H1 (cell line): Measurements from ENCODE around the gene PCCA. TPM values are rescaled to one million over a fixed set of nuclear protein-coding genes. Genes with fewer than 3 reads are reported as not detected.

ENCODE experiments used
- CBX5 ChIP-seq: fragments of 300-800, 300-1000 bp; sonication (generic); IDR thresholded peaks from 2 replicates; pipeline ENCODE4 v1.7.1; 2016; ENCODE audit warnings: antibody characterized with exemption, low read length, low read depth
- GABPA ChIP-seq: IDR thresholded peaks from 2 replicates; pipeline ENCODE4 v1.6.1; 2011; ENCODE audit warnings: mild to moderate bottlenecking, low read length, moderate library complexity, borderline replicate concordance; ENCODE audit not compliant: insufficient read depth
- JUN ChIP-seq: IDR thresholded peaks from 2 replicates; pipeline ENCODE4 v1.6.1; 2011; ENCODE audit warnings: low read depth, mild to moderate bottlenecking, improper control_type of control experiment, low read length
- JUND ChIP-seq: IDR thresholded peaks from 2 replicates; pipeline ENCODE4 v1.6.1; 2011; ENCODE audit warnings: mild to moderate bottlenecking, improper control_type of control experiment, low read length
- SIX5 ChIP-seq: IDR thresholded peaks from 2 replicates; pipeline ENCODE4 v1.6.1; 2011; ENCODE audit warnings: mild to moderate bottlenecking, low read depth, low read length
- TAF1 ChIP-seq: IDR thresholded peaks from 2 replicates; pipeline ENCODE4 v1.6.1; 2011; ENCODE audit warnings: mild to moderate bottlenecking, low read depth, low read length
- polyA plus RNA-seq, 7 experiments: library from polyadenylated mRNA; depleted of rRNA in 3 of 7; stranded (reverse) in 5 of 7; unstranded in 2 of 7; fragments of >200 nt in 5 of 7; fragments of 200-250 nt in 2 of 7; gene quantifications; 1 replicate in 5 of 7; 2 replicates in 1 of 7; 4 replicates in 1 of 7; pipeline versions ENCODE4 v1.2.1 to v1.2.3, GENCODE V29; 2011 to 2013; ENCODE audit warnings: missing spikeins in 2 of 7, mixed read lengths in 2 of 7
- total RNA-seq: library from RNA; stranded (reverse); fragmentation: NEBNext Ultra II Directional; extraction: Animal tissue kit (Norgen Biotek cat#: 25700); gene quantifications from 2 replicates; pipeline ENCODE4 v1.2.1, GENCODE V29; 2021
- TF ChIP-seq, protein P1 (sequence below): fragments of 300-600 bp; sonication (generic); IDR thresholded peaks from 2 replicates; pipeline ENCODE4 v1.7.1; 2012; ENCODE audit warnings: low read length, moderate library complexity, mild to moderate bottlenecking, inconsistent platforms; ENCODE audit not compliant: insufficient replicate concordance
- TF ChIP-seq, protein P2 (sequence below): IDR thresholded peaks from 2 replicates; pipeline ENCODE4 v1.6.1; 2012; ENCODE audit warnings: low read length, inconsistent platforms

The PCCA gene
- total and polyA plus RNA-seq, 2 of the 8 experiments (the other 6 are each of a cell fraction or from before 2014, with no cell fraction given): 18.4 to 49.8 TPM

DNA sequence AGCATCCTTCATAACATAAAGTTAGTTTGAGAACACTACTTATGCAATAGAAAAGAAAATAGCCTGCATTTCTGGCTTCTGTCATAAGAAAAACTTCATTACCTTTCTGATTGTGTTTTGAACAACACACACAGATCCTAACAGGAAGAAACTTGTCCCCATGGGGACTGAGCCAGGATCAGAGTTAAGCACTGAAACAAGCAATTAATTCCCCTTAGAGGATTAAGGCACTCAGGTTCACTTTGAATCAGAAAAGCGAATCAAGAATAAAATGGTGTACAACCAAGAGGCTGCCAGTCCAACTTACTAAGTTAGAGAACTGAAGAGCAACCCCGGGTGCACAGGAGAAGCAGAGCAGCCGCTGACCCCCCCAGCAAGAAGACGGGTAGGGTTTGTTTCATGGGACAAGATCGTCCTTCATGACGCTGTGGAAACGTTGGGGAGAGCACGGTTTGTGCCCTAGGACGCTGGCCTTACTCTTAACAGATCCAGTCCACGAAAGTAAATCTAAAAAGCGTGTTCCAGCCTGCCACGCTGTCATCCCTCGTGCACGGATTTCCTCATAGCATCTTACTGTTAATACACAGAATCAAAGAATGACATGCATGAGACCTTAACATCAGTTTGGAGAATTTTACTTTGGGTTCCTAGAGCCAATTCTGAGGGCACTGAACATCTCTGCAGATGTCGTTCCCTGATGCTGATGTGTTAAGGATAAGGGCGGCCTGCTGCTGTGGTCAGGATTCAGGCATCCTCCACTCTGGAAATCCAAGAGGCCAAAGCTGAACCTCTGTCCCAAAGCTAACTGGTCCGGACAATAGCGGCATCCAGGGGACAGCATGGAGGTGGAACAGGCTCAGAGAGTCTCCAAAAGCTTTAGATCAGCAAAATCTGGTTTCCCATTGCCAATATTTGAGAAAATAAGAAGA lies 453.3 kb downstream of the PCCA start (continued):
- TF ChIP-seq JUN: no peak
- no peak for TF ChIP-seq SIX5
- no peak for TF ChIP-seq CBX5
- TF ChIP-seq GABPA: no peak
- TF ChIP-seq TAF1: no peak
- TF ChIP-seq, protein P1, sequence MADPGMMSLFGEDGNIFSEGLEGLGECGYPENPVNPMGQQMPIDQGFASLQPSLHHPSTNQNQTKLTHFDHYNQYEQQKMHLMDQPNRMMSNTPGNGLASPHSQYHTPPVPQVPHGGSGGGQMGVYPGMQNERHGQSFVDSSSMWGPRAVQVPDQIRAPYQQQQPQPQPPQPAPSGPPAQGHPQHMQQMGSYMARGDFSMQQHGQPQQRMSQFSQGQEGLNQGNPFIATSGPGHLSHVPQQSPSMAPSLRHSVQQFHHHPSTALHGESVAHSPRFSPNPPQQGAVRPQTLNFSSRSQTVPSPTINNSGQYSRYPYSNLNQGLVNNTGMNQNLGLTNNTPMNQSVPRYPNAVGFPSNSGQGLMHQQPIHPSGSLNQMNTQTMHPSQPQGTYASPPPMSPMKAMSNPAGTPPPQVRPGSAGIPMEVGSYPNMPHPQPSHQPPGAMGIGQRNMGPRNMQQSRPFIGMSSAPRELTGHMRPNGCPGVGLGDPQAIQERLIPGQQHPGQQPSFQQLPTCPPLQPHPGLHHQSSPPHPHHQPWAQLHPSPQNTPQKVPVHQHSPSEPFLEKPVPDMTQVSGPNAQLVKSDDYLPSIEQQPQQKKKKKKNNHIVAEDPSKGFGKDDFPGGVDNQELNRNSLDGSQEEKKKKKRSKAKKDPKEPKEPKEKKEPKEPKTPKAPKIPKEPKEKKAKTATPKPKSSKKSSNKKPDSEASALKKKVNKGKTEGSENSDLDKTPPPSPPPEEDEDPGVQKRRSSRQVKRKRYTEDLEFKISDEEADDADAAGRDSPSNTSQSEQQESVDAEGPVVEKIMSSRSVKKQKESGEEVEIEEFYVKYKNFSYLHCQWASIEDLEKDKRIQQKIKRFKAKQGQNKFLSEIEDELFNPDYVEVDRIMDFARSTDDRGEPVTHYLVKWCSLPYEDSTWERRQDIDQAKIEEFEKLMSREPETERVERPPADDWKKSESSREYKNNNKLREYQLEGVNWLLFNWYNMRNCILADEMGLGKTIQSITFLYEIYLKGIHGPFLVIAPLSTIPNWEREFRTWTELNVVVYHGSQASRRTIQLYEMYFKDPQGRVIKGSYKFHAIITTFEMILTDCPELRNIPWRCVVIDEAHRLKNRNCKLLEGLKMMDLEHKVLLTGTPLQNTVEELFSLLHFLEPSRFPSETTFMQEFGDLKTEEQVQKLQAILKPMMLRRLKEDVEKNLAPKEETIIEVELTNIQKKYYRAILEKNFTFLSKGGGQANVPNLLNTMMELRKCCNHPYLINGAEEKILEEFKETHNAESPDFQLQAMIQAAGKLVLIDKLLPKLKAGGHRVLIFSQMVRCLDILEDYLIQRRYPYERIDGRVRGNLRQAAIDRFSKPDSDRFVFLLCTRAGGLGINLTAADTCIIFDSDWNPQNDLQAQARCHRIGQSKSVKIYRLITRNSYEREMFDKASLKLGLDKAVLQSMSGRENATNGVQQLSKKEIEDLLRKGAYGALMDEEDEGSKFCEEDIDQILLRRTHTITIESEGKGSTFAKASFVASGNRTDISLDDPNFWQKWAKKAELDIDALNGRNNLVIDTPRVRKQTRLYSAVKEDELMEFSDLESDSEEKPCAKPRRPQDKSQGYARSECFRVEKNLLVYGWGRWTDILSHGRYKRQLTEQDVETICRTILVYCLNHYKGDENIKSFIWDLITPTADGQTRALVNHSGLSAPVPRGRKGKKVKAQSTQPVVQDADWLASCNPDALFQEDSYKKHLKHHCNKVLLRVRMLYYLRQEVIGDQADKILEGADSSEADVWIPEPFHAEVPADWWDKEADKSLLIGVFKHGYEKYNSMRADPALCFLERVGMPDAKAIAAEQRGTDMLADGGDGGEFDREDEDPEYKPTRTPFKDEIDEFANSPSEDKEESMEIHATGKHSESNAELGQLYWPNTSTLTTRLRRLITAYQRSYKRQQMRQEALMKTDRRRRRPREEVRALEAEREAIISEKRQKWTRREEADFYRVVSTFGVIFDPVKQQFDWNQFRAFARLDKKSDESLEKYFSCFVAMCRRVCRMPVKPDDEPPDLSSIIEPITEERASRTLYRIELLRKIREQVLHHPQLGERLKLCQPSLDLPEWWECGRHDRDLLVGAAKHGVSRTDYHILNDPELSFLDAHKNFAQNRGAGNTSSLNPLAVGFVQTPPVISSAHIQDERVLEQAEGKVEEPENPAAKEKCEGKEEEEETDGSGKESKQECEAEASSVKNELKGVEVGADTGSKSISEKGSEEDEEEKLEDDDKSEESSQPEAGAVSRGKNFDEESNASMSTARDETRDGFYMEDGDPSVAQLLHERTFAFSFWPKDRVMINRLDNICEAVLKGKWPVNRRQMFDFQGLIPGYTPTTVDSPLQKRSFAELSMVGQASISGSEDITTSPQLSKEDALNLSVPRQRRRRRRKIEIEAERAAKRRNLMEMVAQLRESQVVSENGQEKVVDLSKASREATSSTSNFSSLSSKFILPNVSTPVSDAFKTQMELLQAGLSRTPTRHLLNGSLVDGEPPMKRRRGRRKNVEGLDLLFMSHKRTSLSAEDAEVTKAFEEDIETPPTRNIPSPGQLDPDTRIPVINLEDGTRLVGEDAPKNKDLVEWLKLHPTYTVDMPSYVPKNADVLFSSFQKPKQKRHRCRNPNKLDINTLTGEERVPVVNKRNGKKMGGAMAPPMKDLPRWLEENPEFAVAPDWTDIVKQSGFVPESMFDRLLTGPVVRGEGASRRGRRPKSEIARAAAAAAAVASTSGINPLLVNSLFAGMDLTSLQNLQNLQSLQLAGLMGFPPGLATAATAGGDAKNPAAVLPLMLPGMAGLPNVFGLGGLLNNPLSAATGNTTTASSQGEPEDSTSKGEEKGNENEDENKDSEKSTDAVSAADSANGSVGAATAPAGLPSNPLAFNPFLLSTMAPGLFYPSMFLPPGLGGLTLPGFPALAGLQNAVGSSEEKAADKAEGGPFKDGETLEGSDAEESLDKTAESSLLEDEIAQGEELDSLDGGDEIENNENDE: no peak
- TF ChIP-seq JUND: no peak
- TF ChIP-seq, protein P2, sequence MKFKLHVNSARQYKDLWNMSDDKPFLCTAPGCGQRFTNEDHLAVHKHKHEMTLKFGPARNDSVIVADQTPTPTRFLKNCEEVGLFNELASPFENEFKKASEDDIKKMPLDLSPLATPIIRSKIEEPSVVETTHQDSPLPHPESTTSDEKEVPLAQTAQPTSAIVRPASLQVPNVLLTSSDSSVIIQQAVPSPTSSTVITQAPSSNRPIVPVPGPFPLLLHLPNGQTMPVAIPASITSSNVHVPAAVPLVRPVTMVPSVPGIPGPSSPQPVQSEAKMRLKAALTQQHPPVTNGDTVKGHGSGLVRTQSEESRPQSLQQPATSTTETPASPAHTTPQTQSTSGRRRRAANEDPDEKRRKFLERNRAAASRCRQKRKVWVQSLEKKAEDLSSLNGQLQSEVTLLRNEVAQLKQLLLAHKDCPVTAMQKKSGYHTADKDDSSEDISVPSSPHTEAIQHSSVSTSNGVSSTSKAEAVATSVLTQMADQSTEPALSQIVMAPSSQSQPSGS: no peak
